ENCODE results near the gene GNGT2.

- TF ChIP-seq CTCF (IDR thresholded peaks at IDR 0.05) (no peak), POLR2A (IDR thresholded peaks at IDR 0.05) (no peak)
These were observed 9.8 kb downstream of the GNGT2 start for GRCh38 chr17:49200423-49201083.

Data from gastroesophageal sphincter (tissue), 3 donors.